ENCODE measurements around the gene SLC6A13.

Gene SLC6A13

GRCh38 chr12:185576-185955, 77.1 kb downstream of the SLC6A13 start:
- H3K27ac Mint-ChIP-seq = no peak overlapping the region
- ATAC-seq (ENCODE audit: low read depth) (no peak), DNase-seq (ENCODE audit: low spot score in 2 of 2) (no peak)
- H3K4me3 Mint-ChIP-seq = no peak overlapping the region
- peaks cover 1% of the 10 kb centered on the region for H3K36me3 Mint-ChIP-seq
- H3K4me1 Mint-ChIP-seq = peaks cover 2% of the 10 kb centered on the region
- no peaks in the 10 kb centered on the region for H3K9me3 Mint-ChIP-seq
- peaks cover 15% of the 10 kb centered on the region for H3K27me3 Mint-ChIP-seq

- Mint-ChIP-seq H3K27me3 (peaks cover 15% of the 10 kb centered on the region), H3K36me3 (peaks cover 1% of the 10 kb centered on the region), H3K27ac (no peak overlapping the region), H3K4me3 (no peak overlapping the region), H3K9me3 (no peaks in the 10 kb centered on the region), H3K4me1 (peaks cover 3% of the 10 kb centered on the region)
- ATAC-seq (ENCODE audit: low read depth) (no peak), DNase-seq (ENCODE audit: low spot score in 2 of 2) (no peak)
Measured at GRCh38 chr12:184811-185575, 77.6 kb downstream of the SLC6A13 start.

GRCh38 chr12:182381-182892, 80.2 kb downstream of the SLC6A13 start:
- no peaks in the 10 kb centered on the region for H3K9me3 Mint-ChIP-seq
- no peak for ATAC-seq (ENCODE audit: low read depth)
- H3K4me3 Mint-ChIP-seq = no peak overlapping the region
- H3K36me3 Mint-ChIP-seq = no peaks in the 10 kb centered on the region
- peaks cover 15% of the 10 kb centered on the region for H3K27me3 Mint-ChIP-seq
- peaks cover 5% of the 10 kb centered on the region for H3K4me1 Mint-ChIP-seq
- no peak for DNase-seq (ENCODE audit: low spot score in 2 of 2)
- no peak overlapping the region for H3K27ac Mint-ChIP-seq

- no peak overlapping the region for H3K27ac Mint-ChIP-seq
- no peaks in the 10 kb centered on the region for H3K9me3 Mint-ChIP-seq
- peaks cover 15% of the 10 kb centered on the region for H3K27me3 Mint-ChIP-seq
- H3K4me1 Mint-ChIP-seq = peaks cover 5% of the 10 kb centered on the region
- DNase-seq (ENCODE audit: low spot score in 2 of 2) = no peak
- H3K36me3 Mint-ChIP-seq = no peaks in the 10 kb centered on the region
- no peak for ATAC-seq (ENCODE audit: low read depth)
- H3K4me3 Mint-ChIP-seq = no peak overlapping the region
Measured at GRCh38 chr12:181921-182320, 80.7 kb downstream of the SLC6A13 start.

GRCh38 chr12:180445-180844, 82.2 kb downstream of the SLC6A13 start:
- ATAC-seq (ENCODE audit: low read depth) = no peak
- no peak for DNase-seq (ENCODE audit: low spot score in 2 of 2)
- Mint-ChIP-seq H3K9me3 (no peaks in the 10 kb centered on the region), H3K27me3 (peaks cover 18% of the 10 kb centered on the region), H3K27ac (no peak overlapping the region), H3K4me1 (peaks cover 5% of the 10 kb centered on the region), H3K4me3 (no peak overlapping the region), H3K36me3 (no peaks in the 10 kb centered on the region)

- H3K27me3 Mint-ChIP-seq = peaks cover 21% of the 10 kb centered on the region
Measured at GRCh38 chr12:179885-180284, 82.8 kb downstream of the SLC6A13 start.

GRCh38 chr12:179131-179884, 83.3 kb downstream of the SLC6A13 start:
- Mint-ChIP-seq H3K4me3 (no peak overlapping the region), H3K27me3 (peaks cover 19% of the 10 kb centered on the region), H3K36me3 (peaks cover 2% of the 10 kb centered on the region), H3K4me1 (peaks cover 3% of the 10 kb centered on the region), H3K9me3 (no peaks in the 10 kb centered on the region), H3K27ac (no peak overlapping the region)
- DNase-seq (ENCODE audit: low spot score in 2 of 2) (no peak), ATAC-seq (ENCODE audit: low read depth) (no peak)

More at GRCh38 chr12:179885-180284, 82.8 kb downstream of the SLC6A13 start:
- no peaks in the 10 kb centered on the region for H3K9me3 Mint-ChIP-seq
- no peak overlapping the region for H3K4me3 Mint-ChIP-seq
- H3K27ac Mint-ChIP-seq = no peak overlapping the region
- peaks cover 4% of the 10 kb centered on the region for H3K4me1 Mint-ChIP-seq
- ATAC-seq (ENCODE audit: low read depth) (no peak), DNase-seq (ENCODE audit: low spot score in 2 of 2) (no peak)
- peaks cover 2% of the 10 kb centered on the region for H3K36me3 Mint-ChIP-seq

- Mint-ChIP-seq H3K4me1 (peaks cover 3% of the 10 kb centered on the region), H3K9me3 (no peaks in the 10 kb centered on the region), H3K36me3 (peaks cover 2% of the 10 kb centered on the region), H3K27me3 (peaks cover 19% of the 10 kb centered on the region), H3K4me3 (no peak overlapping the region), H3K27ac (no peak overlapping the region)
- DNase-seq (ENCODE audit: low spot score in 2 of 2) = no peak
- no peak for ATAC-seq (ENCODE audit: low read depth)
Measured at GRCh38 chr12:178829-179109, 83.9 kb downstream of the SLC6A13 start.

GRCh38 chr12:177980-178828, 84.4 kb downstream of the SLC6A13 start:
- no peak overlapping the region for H3K4me3 Mint-ChIP-seq
- peaks cover 18% of the 10 kb centered on the region for H3K27me3 Mint-ChIP-seq
- peaks cover 2% of the 10 kb centered on the region for H3K36me3 Mint-ChIP-seq
- H3K27ac Mint-ChIP-seq = no peak overlapping the region
- DNase-seq (ENCODE audit: low spot score in 2 of 2) (no peak), ATAC-seq (ENCODE audit: low read depth) (no peak)
- H3K9me3 Mint-ChIP-seq = no peaks in the 10 kb centered on the region
- H3K4me1 Mint-ChIP-seq = peaks cover 3% of the 10 kb centered on the region

GRCh38 chr12:177336-177979, 85.2 kb downstream of the SLC6A13 start:
- Mint-ChIP-seq H3K9me3 (no peaks in the 10 kb centered on the region), H3K27ac (no peak overlapping the region), H3K4me1 (peaks cover 3% of the 10 kb centered on the region), H3K36me3 (peaks cover 2% of the 10 kb centered on the region), H3K4me3 (no peak overlapping the region), H3K27me3 (peaks cover 20% of the 10 kb centered on the region)
- DNase-seq (ENCODE audit: low spot score in 2 of 2) = no peak
- ATAC-seq (ENCODE audit: low read depth) = no peak

- DNase-seq (ENCODE audit: low spot score in 2 of 2) = no peak
- H3K27ac Mint-ChIP-seq = no peak overlapping the region
- H3K36me3 Mint-ChIP-seq = peaks cover 2% of the 10 kb centered on the region
- H3K4me1 Mint-ChIP-seq = peaks cover 3% of the 10 kb centered on the region
- ATAC-seq (ENCODE audit: low read depth) = no peak
- H3K4me3 Mint-ChIP-seq = no peak overlapping the region
- peaks cover 21% of the 10 kb centered on the region for H3K27me3 Mint-ChIP-seq
- no peaks in the 10 kb centered on the region for H3K9me3 Mint-ChIP-seq
Measured at GRCh38 chr12:176321-177181, 86.1 kb downstream of the SLC6A13 start.

GRCh38 chr12:175759-176158, 86.9 kb downstream of the SLC6A13 start:
- no peak for ATAC-seq (ENCODE audit: low read depth)
- Mint-ChIP-seq H3K36me3 (peaks cover 2% of the 10 kb centered on the region), H3K27ac (no peak overlapping the region), H3K9me3 (no peaks in the 10 kb centered on the region), H3K4me3 (no peak overlapping the region), H3K4me1 (peaks cover 3% of the 10 kb centered on the region), H3K27me3 (peaks cover 25% of the 10 kb centered on the region)
- no peak for DNase-seq (ENCODE audit: low spot score in 2 of 2)

- H3K4me3 Mint-ChIP-seq = no peak overlapping the region
- H3K36me3 Mint-ChIP-seq = peaks cover 2% of the 10 kb centered on the region
- no peak overlapping the region for H3K27ac Mint-ChIP-seq
- ATAC-seq (ENCODE audit: low read depth) (no peak), DNase-seq (ENCODE audit: low spot score in 2 of 2) (no peak)
- peaks cover 3% of the 10 kb centered on the region for H3K4me1 Mint-ChIP-seq
- H3K27me3 Mint-ChIP-seq = peaks cover 25% of the 10 kb centered on the region
- H3K9me3 Mint-ChIP-seq = no peaks in the 10 kb centered on the region
Measured at GRCh38 chr12:175250-175649, 87.4 kb downstream of the SLC6A13 start.

Data from memory B cell (primary cell).